AG08396 (cell line): ENCODE data around the gene HCST.

Experiments
- DNase-seq: peaks from one replicate; pipeline ENCODE4 v3.0.0; 2012; ENCODE audit warnings: low spot score, mixed read lengths

The HCST gene

GRCh38 chr19:35937345-35938281 lies 35.3 kb downstream of the HCST start:
- DNase-seq = no peak

- no peak for DNase-seq
These were observed 36.2 kb downstream of the HCST start for GRCh38 chr19:35938282-35939224.

- DNase-seq = no peak
These were observed 37.2 kb downstream of the HCST start for GRCh38 chr19:35939307-35940077.

GRCh38 chr19:35940078-35940775 lies 37.9 kb downstream of the HCST start:
- peak; percentile 3 for DNase-seq

- no peak for DNase-seq
These were observed 38.5 kb downstream of the HCST start for GRCh38 chr19:35940839-35941238.

- DNase-seq = no peak
These were observed 39.9 kb downstream of the HCST start for GRCh38 chr19:35942235-35942634.

- DNase-seq = no peak
These were observed 41.3 kb downstream of the HCST start for GRCh38 chr19:35943321-35944301.

GRCh38 chr19:35944556-35944955 lies 42.2 kb downstream of the HCST start:
- no peak for DNase-seq

- DNase-seq = no peak
These were observed 42.9 kb downstream of the HCST start for GRCh38 chr19:35945121-35945790.

- no peak for DNase-seq
These were observed 43.9 kb downstream of the HCST start for GRCh38 chr19:35946203-35946602.

GRCh38 chr19:35949131-35949530 lies 46.8 kb downstream of the HCST start:
- no peak for DNase-seq
